Thyroid gland (tissue), 4 donors: ENCODE data around the gene COL4A1. TPM values are rescaled to one million over a fixed set of nuclear protein-coding genes. Genes with fewer than 3 reads are reported as not detected.

Source experiments
- DNase-seq, 2 donors: peaks; one replicate each; pipeline ENCODE4 v3.0.0-alpha.2; 2019
- H3K27ac ChIP-seq, 3 donors: fragments of 200-600 bp; sonication (generic); 1 replicate in 2 of 3; 2 replicates in 1 of 3; pipeline ENCODE4 v1.5.1; 2016 to 2019; ENCODE audit warnings: mild to moderate bottlenecking in 1 of 3, moderate library complexity in 1 of 3
- H3K27me3 ChIP-seq: fragments of 200-600 bp; sonication (generic); one replicate; pipeline ENCODE4 v1.5.1; 2019
- H3K36me3 ChIP-seq, 2 donors: fragments of 200-600 bp; sonication (generic); one replicate each; pipeline ENCODE4 v1.5.1; 2016 to 2019
- H3K4me1 ChIP-seq, 2 donors: fragments of 200-600 bp; sonication (generic); one replicate each; pipeline ENCODE4 v1.5.1; 2017 to 2019
- H3K4me3 ChIP-seq, 3 donors: fragments of 200-600 bp; sonication (generic); replicated peaks in 1 of 3; 1 replicate in 2 of 3; 2 replicates in 1 of 3; pipeline ENCODE4 v1.5.1; 2016; ENCODE audit warnings: mild to moderate bottlenecking in 1 of 3
- H3K9me3 ChIP-seq: fragments of 200-600 bp; sonication (generic); one replicate; pipeline ENCODE4 v1.5.1; 2017
- CTCF ChIP-seq, 6 experiments: fragments of 200-600 bp in 3 of 6; fragments of 450-650 bp in 3 of 6; sonication (generic) in 3 of 6; IDR thresholded peaks; one replicate each; pipeline ENCODE4 v1.5.1; 2016 to 2019; ENCODE audit warnings: antibody characterized with exemption in 6 of 6, mild to moderate bottlenecking in 2 of 6, inconsistent platforms in 1 of 6, moderate library complexity in 1 of 6
- POLR2A ChIP-seq, 2 donors: fragments of 450-650 bp; IDR thresholded peaks; one replicate each; pipeline ENCODE4 v1.6.1; 2017; ENCODE audit warnings: antibody characterized with exemption in 2 of 2, mild to moderate bottlenecking in 2 of 2, moderate library complexity in 1 of 2
- WGBS, 2 donors: methylation state at CpG; one replicate each; pipeline ENCODE4 v1.1.5; 2017; 5-methylcytosine and 5-hydroxymethylcytosine counted together
- intact Hi-C: fragments of 100-400 bp; cut with DNase I; formaldehyde crosslinking; loops from one replicate; pipeline ENCODE4 v1.15.1; 2023
- total RNA-seq, 4 donors: library from RNA; depleted of rRNA; stranded (reverse); fragments of >200 nt; gene quantifications; one replicate each; pipeline ENCODE4 v1.2.3, GENCODE V29; 2016

COL4A1 gene
- total RNA-seq, 4 donors from 2014 or later: 71.3 to 161 (median 112) TPM

GRCh38 chr13:110254751-110255553 is 52.0 kb downstream of the COL4A1 start:
- Histone ChIP-seq H3K27ac (peak overlapping the region; percentile 17 to 75 (median 73)), H3K9me3 (no peaks in the 10 kb centered on the region), H3K36me3 (no peaks in the 10 kb centered on the region), H3K4me3 (no peak overlapping the region), H3K4me1 (peaks cover 5 to 27% of the 10 kb centered on the region in 2 donors), H3K27me3 (no peaks in the 10 kb centered on the region)
- WGBS, 2 donors: 75 to 84% methylated on average over 8 of the region's 9 CpGs
- intact Hi-C loops: no loop called here
- TF ChIP-seq CTCF (IDR thresholded peaks at IDR 0.05) (no peak), POLR2A (IDR thresholded peaks at IDR 0.05) (no peak)
- no peak for DNase-seq

DNA sequence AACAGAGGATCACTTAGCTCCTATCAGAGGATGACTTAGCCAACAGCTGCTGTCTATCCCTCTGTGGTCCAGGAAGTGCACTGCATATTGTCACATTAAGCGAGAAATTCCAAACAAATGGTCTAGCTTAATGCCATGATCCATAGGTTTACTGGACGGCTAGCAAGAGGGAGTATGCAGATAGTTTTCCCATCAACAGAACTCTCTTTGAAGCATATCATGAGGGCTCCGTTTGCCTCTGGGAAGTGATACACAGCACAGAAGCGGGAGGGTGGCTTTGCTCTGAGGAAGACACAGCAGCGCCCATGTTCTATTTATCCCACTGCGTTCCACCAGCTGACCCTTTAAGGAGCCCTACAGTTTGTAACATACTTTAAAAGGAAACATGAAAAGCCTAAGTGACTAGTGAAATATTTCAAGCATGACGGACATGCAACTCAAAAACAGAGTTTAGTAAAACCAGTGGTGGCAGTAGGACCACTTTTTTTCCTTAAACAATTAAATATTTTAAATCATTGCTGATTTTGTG is 52.7 kb downstream of the COL4A1 start:
- H3K27me3 ChIP-seq: no peaks in the 10 kb centered on the region
- H3K4me3 ChIP-seq: no peak overlapping the region
- H3K4me1 ChIP-seq: peaks cover 5 to 28% of the 10 kb centered on the region in 2 donors
- no peaks in the 10 kb centered on the region for H3K36me3 ChIP-seq
- TF ChIP-seq CTCF (IDR thresholded peaks at IDR 0.05) (no peak), POLR2A (IDR thresholded peaks at IDR 0.05) (no peak)
- intact Hi-C loops: no loop called here
- no peak for DNase-seq
- peak overlapping the region; percentile 34 to 75 (median 73) for H3K27ac ChIP-seq
- WGBS, 2 donors: 50 to 58% methylated on average over 7 of the region's 7 CpGs
- no peaks in the 10 kb centered on the region for H3K9me3 ChIP-seq

DNA sequence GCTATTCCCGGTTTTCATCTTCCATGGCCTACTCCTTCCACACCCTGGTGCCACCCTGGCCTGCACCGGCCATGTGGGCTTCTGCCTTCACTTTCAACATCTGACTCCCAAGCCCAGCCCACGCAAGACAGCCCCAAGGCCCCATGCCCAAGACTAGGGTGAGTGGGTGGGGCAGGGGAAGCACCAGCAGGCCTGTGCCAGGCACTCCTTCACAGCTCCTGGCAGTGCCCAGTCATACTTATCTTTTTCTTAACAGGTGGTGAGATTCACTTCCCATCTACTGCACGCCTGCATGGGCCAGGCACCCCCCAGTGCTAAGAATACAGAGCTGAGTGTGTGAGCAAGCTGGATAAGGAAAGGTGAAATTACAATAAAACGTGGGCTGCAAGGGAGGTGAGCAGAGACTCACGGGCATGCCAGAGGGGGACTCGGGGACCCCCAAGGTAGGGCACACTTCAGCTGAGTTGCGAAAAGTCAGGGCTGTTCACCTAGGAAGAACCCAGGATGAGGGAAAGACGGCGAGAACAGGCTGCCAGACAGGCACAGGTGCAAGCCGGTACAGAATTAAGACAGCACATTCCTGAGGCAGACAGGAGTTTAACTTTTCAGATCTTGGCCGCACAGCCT is 55.7 kb downstream of the COL4A1 start:
- intact Hi-C loops: no loop called here
- peaks cover 23 to 52% of the 10 kb centered on the region in 2 donors for H3K4me1 ChIP-seq
- no peaks in the 10 kb centered on the region for H3K27me3 ChIP-seq
- H3K27ac ChIP-seq: peak overlapping the region; percentile 64 to 81 (median 80)
- H3K9me3 ChIP-seq: no peaks in the 10 kb centered on the region
- WGBS, 2 donors: 85 to 89% methylated on average over 12 of the region's 12 CpGs
- H3K36me3 ChIP-seq: no peaks in the 10 kb centered on the region
- DNase-seq: no peak
- TF ChIP-seq CTCF (IDR thresholded peaks at IDR 0.05): no peak
- no peak for TF ChIP-seq POLR2A (IDR thresholded peaks at IDR 0.05)
- H3K4me3 ChIP-seq: no peak overlapping the region

- H3K36me3 ChIP-seq: no peaks in the 10 kb centered on the region
- H3K27ac ChIP-seq: peak overlapping the region; percentile 64 to 81 (median 80)
- no peak for DNase-seq
- intact Hi-C loops: no loop called here
- no peaks in the 10 kb centered on the region for H3K27me3 ChIP-seq
- H3K4me3 ChIP-seq: no peak overlapping the region
- H3K4me1 ChIP-seq: peaks cover 23 to 50% of the 10 kb centered on the region in 2 donors
- WGBS, 2 donors: 70 to 73% methylated on average over 10 of the region's 10 CpGs
- TF ChIP-seq POLR2A (IDR thresholded peaks at IDR 0.05): no peak
- TF ChIP-seq CTCF (IDR thresholded peaks at IDR 0.05): no peak
- no peaks in the 10 kb centered on the region for H3K9me3 ChIP-seq
Measured at GRCh38 chr13:110250258-110250891, 56.6 kb downstream of the COL4A1 start.
